ENCODE results near the gene IER5.
"Not testable (repeated sequence)": the region's sequence is repeated elsewhere in the genome, so short reads cannot be mapped to it uniquely, and the experiment has no call there.

IER5 gene

GRCh38 chr1:181115971-181116370 is 27.5 kb downstream of the IER5 start:
- not testable (repeated sequence) for DNase-seq (ENCODE audit: low read depth in 2 of 2)

- no peak for DNase-seq (ENCODE audit: low read depth in 2 of 2)
Observed at GRCh38 chr1:181116819-181117390, 28.4 kb downstream of the IER5 start.

DNA sequence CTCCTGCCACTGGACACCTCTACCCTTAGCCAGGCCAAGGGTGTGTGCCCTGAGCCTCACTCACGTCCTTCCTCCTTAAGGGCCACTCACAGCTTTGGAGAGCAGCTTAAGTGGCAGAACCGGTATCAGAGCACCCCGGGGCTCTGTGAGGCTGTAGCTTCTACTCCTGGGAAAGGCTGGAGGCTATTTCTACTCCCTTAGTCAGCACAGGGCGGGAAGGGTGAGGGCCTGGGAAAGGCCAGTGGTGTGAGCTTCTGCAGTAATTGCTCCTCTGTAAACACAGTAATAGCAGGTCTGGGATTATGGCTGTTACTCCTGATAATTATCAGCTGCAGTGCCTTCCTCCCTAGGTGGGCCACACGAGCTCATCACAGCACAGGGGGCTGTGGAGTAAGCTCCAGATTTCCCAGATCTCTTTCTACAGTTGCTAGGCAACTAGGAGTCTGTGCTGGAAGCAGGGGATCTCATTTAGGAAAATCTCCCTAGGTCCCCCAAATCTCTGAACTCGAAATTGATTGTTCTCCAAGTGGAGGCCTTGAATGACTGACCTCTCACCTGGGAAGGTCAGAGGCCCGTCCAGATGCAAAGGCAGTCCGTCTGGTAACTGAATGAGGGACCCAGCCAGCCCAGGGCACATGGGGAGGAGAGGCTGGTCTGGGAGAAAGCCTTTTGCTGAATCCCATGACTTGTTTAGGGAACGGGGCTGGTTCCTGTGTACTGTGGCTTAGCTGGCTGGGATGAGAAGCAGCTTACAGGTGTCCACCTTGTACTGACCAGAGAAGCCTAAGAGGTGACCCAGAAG is 29.3 kb downstream of the IER5 start:
- no peak for DNase-seq (ENCODE audit: low read depth in 2 of 2)

DNA sequence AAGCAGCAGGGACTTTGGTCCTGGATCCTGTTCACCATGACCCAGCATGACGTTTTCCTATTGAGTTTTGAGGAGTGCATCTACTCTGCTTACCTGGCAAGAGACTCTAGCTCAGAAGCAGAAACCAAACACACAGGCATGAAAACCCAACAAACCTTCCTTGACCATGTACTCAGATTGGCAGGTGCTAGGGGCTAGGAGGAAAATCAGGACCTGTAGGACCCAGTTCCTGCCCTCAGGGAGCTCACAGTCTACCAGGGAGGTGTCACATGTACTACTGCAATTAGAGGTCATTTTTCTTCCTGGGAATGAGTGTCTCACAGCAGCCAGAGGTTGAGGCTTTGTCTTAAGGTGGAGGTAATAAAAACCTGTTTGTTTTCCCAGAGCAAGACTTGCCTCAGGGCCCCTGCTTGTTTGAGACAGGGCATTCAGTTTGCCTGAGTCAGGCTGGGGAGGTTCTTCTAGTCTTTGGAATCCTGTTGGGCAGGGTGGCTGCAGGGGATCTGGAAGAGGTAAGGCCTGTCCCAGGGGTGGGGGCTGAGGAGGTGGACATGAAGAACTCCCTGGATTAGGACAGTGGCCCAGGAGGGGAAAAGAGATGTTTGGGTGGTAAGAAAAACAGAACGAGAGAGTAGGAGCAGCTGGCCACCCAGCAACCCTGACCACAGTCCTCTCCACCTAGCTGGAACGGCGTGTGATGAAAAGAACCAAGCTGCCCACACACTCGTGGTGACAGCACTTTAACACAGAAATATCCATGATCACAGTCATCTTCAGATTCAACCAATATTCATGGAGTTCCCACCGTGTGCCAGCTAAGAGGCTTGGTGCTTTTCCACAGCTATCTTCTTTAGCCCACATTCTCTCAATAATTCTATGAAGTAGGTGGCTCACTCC is 30.8 kb downstream of the IER5 start:
- no peak for DNase-seq (ENCODE audit: low read depth in 2 of 2)

DNA sequence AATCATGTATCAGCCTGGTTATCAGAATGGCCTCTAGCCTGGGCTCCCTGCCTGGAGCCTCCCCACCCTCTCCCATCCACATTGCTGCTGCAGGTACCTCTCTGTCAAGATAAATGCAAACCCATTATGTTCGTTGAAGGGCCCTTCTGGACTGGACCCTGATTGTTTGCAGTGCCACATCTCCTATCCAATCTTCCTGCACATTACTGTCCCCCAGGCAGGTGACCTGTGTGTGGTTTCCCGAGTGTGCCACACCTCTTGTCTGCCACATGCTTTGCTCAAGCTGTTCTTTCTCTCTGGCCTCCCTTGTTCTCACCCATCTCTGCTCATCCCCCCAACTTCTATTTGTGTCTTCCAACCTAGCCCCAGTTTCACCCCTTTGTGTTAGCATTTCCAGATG is 32.4 kb downstream of the IER5 start:
- DNase-seq (ENCODE audit: low read depth in 2 of 2): no peak

DNA sequence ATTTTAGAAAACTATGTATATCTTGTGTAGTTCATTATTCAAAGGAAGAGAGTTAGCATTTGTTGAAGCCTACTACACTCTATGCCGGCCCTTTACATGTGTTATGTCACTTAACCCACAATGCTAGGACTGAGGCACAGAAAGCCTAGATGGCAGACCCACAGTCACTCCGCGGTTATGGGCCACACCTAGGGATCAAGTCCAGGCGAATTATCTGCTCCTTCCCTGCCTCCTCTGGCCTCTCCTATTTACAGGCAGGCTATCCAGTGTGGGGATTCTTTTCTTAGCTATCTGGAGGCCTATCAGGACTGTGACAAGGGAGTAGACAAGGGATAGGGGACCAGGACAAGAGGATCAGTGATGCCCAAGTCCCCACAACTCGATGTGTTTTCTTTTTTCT is 33.0 kb downstream of the IER5 start:
- DNase-seq (ENCODE audit: low read depth in 2 of 2): no peak

DNA sequence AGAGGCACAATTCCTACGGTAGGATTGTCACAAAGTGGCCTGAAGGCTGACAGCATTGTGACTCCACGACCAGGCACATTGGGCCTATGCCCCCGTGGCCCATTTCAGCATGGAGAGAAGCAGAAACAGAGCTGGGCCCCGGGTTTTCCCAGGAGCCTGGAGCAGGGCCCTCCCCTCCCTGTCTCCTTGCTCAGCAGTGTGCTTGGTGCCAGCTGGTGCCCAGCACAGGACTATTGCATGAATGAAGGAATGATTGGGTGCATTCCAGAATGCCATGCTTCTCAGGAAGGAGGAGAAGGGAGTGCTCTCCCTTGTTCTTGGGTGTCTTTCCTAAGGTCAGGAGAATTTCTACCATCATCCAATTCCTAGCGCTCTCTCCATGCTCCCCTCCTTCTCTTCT is 33.7 kb downstream of the IER5 start:
- DNase-seq (ENCODE audit: low read depth in 2 of 2): no peak

DNA sequence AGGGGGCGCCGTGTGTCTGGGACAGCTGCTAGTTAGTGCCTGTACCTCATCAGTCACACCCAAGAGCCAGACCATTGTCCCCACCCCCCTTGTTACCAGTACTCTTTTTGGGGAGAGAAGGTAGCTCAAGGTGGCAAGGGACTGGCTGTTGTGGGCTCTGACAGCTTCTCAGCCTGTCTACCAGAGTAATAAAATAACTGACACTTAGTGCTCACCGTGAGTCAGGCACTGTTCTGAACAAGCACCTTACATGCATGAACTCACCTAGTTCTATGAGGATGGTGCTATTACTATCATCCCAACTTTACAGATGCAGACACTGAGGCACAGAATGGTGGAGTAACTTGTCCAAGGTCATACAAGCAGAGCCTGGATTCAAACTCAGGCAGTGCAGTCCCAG is 34.7 kb downstream of the IER5 start:
- no peak for DNase-seq (ENCODE audit: low read depth in 2 of 2)

DNA sequence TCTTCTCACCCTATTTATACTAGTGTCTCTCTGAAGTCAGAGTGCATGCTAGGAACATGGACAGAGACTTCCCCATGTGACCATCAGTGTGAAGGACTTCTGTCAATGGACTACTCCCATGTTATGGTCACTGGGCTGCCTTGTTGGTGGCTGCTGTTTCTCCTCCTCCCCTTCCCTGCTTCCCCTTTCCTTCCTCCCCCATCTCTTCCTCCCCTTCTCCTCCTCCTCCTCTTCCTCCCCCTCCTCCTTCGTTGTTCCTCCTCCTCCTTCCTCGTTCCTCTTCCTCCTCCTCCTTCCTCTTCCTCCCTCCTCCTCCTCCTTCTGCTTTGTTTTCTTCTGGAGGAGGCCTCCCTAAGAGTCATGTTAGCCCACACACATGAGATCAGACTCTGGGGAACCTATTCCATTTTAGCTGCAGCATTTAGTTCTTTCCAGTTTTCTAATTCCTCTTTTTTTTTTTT is 35.8 kb downstream of the IER5 start:
- DNase-seq (ENCODE audit: low read depth in 2 of 2): no peak

DNA sequence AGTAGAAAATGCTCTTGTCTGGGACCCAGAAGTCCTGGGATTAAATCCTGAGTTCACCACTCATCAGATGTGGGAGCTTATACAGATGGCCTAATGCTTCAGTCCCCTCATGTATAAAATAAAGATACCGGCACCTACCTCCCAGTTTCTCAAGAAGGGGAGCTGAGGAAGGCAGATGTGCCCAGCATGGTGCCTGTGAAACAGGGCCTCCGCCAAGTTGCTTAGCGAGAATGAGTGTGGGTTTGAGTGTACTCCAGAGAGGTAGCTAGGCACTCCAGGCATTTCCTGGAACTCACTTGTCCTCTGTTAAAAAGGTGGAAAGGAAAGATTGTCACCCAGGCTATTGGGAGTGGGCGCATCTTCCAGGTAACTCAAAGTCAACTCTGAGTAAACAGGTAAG is 37.8 kb downstream of the IER5 start:
- no peak for DNase-seq (ENCODE audit: low read depth in 2 of 2)

GRCh38 chr1:181126871-181127587 is 38.5 kb downstream of the IER5 start:
- no peak for DNase-seq (ENCODE audit: low read depth in 2 of 2)

- no peak for DNase-seq (ENCODE audit: low read depth in 2 of 2)
Observed at GRCh38 chr1:181127898-181128453, 39.5 kb downstream of the IER5 start.

DNA sequence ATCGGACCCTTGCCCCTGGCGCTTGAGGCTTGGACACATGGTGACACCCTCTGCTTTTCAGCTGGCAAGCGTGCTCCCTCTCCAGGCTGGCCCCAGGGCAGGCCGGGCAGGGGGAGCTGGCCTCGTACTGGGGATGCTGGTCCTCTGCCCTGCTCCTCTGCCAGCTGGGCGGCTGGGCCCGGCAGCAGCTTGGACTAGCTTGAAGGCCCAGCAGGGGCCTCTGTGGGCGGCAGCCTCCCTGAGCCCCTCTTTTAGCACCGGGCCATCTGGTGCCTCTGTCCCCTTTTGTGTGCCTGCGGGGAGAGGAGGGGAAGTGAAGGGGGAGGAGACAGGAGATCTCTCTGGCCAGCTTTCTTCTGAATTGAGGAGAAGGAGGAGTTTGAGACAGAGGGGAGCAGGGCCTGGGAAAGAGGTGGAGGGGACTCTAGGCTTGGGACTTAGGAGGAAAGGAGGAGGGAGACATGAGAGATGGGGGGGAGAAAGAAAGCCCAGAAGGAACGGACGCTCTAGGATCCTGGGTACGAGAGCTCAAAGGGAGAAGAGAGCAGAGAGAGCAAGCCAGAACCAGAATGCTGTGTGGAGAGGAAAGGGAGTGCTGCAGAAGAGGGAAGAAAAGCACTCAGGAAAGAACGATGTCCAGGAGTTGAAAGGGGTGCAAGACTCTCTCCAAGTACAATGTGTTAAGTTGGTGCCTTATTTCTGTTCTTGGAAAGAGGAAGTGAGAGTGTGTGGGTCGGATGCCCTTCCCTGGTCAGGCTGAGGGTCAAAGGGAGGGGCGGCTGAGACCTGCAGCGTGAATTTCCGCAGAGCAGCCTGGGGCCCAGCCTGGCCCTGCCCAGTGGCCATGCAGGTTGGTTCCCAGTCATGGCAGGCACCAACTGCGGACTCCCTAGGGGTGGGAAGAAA is 40.3 kb downstream of the IER5 start:
- no peak for DNase-seq (ENCODE audit: low read depth in 2 of 2)

DNA sequence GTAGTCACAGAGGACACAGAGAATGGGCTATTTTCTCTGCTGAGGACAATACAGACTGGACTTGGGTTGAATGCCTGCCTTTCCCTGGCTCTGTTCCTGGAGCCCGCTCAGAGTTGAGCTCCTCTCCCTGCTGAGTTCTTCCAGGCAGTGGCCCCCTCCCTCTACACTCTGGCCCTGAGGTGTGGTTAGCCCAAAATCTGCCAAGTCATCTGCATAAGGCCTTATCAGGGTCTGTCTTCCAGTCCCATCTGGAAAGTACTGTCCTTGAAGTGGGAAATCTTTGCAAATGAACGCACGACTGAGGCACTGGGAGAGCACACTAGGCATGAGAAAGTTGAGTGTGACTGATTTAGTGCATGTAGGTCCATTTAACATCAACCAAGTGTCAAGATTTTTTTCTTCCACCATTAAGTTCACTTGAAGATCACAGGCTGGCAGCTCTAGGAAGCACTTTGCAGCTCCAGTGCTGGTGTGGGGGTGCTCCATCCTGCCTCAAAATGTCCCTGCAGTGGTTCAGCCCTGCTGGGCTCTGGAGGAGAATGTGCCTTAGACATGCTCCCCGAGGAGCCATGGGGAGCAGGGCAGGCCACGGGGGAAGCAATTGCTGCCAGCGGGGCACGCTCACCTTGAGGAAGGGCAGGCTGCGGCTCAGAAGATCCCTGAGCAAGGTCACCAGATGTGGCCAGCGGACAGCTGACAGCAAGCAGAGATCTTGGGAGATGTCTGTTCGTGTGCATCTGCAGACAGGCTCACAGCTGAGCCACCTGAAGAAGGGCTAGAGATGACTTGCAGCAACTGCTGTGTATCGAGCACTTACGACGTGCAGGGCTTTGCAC is 41.5 kb downstream of the IER5 start:
- DNase-seq (ENCODE audit: low read depth in 2 of 2): no peak

- DNase-seq (ENCODE audit: low read depth in 2 of 2): no peak
Observed at GRCh38 chr1:181131255-181131941, 42.9 kb downstream of the IER5 start.

GRCh38 chr1:181133441-181133951 is 45.0 kb downstream of the IER5 start:
- DNase-seq (ENCODE audit: low read depth in 2 of 2): no peak

DNA sequence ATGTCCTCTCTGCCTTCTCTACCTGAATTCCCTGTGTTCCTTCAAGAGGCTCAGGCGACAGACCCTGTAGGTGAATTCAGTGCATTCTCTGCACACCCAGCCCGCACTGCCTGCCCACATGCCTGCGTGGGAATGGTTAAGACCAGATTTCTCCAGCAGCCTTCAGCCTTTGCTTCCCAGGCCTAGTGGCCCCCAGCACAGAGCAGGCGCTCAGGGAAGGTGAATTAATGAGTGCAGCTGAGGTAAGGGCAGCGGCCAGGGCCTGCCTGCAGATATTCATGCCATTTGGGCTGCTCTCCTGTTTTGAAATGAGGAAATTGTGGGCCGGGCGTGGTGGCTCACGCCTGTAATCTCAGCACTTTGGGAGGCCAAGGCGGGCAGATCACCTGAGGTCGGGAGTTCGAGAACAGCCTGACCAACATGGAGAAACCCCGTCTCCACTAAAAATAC is 45.5 kb downstream of the IER5 start:
- DNase-seq (ENCODE audit: low read depth in 2 of 2): no peak

DNA sequence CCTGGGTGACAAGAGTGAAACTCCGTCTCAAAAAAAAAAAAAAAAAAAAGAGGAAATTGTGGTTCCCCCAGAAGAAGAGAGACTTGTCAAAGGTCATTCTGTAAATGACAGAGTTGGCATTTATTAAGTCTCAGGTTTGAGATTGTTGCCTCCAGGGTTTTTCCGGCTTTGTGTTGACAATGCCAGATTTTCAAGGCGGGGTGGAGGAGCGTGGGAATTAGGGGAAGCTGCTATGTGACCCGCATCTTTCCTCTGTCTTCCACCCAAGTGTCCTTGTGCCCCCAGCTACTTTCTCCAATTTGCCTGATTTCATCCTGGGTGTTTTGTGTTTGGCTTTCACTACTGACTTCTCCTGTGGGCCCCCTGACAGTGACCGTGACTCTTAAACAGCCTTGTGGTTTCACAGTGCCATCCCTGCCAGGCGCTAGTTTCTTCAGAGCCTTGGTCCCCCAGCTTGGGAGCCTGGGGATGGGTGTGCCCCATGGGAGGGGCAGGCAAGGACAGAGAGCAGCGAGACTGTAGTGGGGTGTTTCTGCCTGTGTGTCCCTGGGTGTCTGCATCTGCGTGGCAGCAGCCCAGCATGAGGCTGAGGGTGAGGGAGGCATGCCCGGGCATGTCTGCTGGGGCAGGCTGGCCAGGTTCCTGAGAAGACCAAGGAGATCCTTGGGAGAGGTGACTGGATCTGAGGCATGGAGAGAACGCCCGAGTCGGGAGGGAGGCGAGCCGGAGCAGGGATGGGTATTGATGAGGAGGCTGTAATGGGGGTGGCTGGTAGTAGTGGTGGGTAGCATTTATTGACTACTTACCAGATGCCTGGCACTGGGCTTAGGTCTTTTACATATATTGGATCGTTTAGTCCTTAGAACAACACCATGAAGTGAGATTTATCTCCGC is 46.3 kb downstream of the IER5 start:
- DNase-seq (ENCODE audit: low read depth in 2 of 2): no peak

All from stimulated activated CD8-positive, alpha-beta memory T cell treated with anti-CD3 and anti-CD28 coated beads, Interleukin-15, amount 100 ng/mL, for 4 hours (primary cell).